Fibroblast of pulmonary artery (primary cell): ENCODE results near the gene CRTAC1.

Experiments used
- DNase-seq: peaks from one replicate; pipeline ENCODE4 v3.0.0-alpha.2; 2010; ENCODE audit warnings: low read depth
- H3K4me3 ChIP-seq: replicated peaks from 2 replicates; pipeline ENCODE4 v1.5.1; 2011; ENCODE audit warnings: low read depth, mild to moderate bottlenecking, control low read depth, low read length, moderate library complexity
- TF ChIP-seq, protein P1 (sequence below): IDR thresholded peaks from 2 replicates; pipeline ENCODE4 v1.5.1; 2011; ENCODE audit warnings: mild to moderate bottlenecking, control low read depth, low read length, inconsistent platforms; ENCODE audit errors: missing control alignments

Gene CRTAC1

GRCh38 chr10:97910661-97911060 lies 119.8 kb downstream of the CRTAC1 start:
- DNase-seq: no peak
- TF ChIP-seq, protein P1, sequence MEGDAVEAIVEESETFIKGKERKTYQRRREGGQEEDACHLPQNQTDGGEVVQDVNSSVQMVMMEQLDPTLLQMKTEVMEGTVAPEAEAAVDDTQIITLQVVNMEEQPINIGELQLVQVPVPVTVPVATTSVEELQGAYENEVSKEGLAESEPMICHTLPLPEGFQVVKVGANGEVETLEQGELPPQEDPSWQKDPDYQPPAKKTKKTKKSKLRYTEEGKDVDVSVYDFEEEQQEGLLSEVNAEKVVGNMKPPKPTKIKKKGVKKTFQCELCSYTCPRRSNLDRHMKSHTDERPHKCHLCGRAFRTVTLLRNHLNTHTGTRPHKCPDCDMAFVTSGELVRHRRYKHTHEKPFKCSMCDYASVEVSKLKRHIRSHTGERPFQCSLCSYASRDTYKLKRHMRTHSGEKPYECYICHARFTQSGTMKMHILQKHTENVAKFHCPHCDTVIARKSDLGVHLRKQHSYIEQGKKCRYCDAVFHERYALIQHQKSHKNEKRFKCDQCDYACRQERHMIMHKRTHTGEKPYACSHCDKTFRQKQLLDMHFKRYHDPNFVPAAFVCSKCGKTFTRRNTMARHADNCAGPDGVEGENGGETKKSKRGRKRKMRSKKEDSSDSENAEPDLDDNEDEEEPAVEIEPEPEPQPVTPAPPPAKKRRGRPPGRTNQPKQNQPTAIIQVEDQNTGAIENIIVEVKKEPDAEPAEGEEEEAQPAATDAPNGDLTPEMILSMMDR: no peak
- H3K4me3 ChIP-seq: no peak overlapping the region

- TF ChIP-seq, protein P1: no peak
Measured at GRCh38 chr10:97907830-97908229, 122.6 kb downstream of the CRTAC1 start.

DNA sequence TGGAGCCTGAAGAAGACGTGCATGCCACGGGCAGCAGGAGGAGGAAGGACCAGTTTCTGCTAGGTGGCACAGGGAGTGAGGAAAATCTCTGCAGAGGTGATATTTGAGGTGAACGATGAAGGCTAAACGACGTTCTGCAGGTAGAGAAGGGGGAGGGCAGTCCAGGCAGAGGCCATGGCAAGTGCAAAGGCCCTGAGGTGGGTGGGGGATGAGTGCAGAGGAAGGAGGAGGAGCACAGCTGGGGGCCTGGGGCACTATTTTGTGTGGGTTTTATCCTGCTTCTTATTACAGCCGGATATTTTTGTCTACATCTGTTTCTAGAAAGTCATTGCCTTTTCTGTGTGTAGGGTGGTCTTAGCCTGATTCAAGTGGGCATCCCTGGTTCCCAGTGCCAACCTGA lies 123.2 kb downstream of the CRTAC1 start:
- TF ChIP-seq, protein P1: no peak
- DNase-seq: no peak
- H3K4me3 ChIP-seq: no peak overlapping the region

More at GRCh38 chr10:97907830-97908229, 122.6 kb downstream of the CRTAC1 start:
- no peak for DNase-seq
- no peak overlapping the region for H3K4me3 ChIP-seq

DNA sequence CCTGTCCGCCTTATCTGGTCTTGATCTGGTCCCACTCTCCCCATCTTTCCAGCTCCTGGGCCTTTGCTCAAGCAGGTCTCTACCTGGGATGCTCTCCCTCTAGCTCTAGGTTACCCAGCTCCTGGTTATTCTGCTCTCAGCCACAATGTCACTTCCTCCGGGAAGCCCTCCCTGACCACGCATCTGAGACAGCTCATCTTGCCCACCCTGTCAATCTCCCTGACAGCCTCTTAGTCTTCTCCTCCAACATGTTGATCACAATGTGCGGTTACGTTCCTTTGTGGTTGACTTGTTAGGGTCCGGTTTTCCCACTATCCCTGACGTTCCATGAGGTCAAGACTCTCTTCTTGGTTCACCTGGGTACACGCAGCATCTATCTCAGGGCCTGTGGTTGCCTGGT lies 125.1 kb downstream of the CRTAC1 start:
- no peak overlapping the region for H3K4me3 ChIP-seq
- DNase-seq: no peak
- TF ChIP-seq, protein P1: no peak

DNA sequence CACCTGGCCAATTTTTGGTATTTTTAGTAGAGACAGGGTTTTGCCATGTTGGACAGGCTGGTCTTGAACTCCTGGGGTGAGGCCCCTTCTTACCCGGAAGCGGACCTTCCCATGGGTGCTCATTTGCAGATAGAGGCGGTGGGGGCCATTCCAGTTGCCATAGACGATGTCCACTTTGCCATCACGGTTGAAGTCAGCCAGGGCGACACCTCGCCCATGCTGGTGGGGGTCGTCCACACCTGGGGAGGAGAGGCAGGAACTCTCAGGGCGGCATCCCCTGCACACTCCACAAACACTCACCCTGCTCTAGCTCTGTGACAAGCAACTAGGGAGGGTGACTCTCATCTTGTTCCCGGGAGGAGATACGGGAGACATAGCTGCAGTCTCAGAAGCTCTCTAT lies 125.8 kb downstream of the CRTAC1 start:
- TF ChIP-seq, protein P1: no peak
- no peak for DNase-seq

GRCh38 chr10:97904018-97904381 lies 126.4 kb downstream of the CRTAC1 start:
- TF ChIP-seq, protein P1: no peak
- DNase-seq: no peak
- no peak overlapping the region for H3K4me3 ChIP-seq

More for the DNA sequence above, 125.8 kb downstream of the CRTAC1 start:
- no peak overlapping the region for H3K4me3 ChIP-seq

DNA sequence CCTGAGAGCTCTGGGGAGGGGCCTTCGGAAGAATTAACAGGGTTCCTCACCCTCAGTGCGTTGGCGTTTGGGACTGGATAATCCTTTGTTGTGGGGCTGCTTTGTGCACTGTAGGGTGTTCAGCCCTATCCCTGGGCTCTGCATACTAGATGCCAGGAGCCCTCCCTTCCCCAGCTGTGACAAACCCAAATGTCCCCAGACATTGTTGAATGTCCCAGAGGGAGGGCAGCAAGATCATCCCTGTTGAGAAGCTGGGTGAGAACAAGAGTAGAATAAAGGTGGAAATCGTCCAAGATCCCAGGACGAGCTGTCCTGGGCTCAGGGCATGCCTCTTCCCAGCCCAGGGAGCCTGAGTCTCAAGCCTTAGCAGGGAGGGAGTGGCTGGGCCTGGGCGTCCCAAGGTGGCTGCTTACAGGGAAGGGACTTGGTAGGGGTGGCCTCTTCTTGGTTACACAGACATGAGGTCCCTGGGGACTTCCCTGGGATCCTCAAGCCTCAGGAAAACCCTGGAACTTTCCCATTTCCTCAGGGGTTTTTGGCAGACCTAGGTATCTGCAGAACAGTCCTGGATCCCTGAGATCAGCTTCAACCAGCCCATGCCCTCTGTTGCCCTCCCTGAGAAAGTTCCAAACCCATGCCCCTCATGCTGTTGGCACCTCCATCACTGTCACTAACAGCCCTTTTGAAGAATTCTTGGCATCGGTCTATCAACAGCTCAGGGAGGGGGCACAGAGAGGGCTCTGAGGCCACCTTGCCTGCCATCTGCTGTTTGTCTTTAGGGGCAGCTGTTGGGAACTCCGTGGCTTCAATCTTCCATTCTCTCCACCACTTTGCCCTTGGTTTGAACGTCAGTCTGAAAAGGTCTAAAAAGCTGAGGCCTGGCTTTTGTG lies 127.0 kb downstream of the CRTAC1 start:
- no peak for DNase-seq
- TF ChIP-seq, protein P1: no peak
- no peak overlapping the region for H3K4me3 ChIP-seq
